D721Med (cell line): ENCODE measurements around the gene HDAC7.

Experiments
- DNase-seq: peaks from one replicate; pipeline ENCODE4 v3.0.0; 2011; ENCODE audit warnings: low spot score; ENCODE audit not compliant: insufficient read length
- FAIRE-seq: peaks from 2 replicates; lab custom pipeline; 2011; peaks lifted over from hg19 to GRCh38; lab: Jason Lieb, UNC
- TF ChIP-seq, protein P1 (sequence below): IDR thresholded peaks from 2 replicates; pipeline ENCODE4 v1.5.1; 2012; ENCODE audit warnings: mild to moderate bottlenecking, control low read depth; ENCODE audit not compliant: insufficient read depth; ENCODE audit errors: missing control alignments

HDAC7 gene

DNA sequence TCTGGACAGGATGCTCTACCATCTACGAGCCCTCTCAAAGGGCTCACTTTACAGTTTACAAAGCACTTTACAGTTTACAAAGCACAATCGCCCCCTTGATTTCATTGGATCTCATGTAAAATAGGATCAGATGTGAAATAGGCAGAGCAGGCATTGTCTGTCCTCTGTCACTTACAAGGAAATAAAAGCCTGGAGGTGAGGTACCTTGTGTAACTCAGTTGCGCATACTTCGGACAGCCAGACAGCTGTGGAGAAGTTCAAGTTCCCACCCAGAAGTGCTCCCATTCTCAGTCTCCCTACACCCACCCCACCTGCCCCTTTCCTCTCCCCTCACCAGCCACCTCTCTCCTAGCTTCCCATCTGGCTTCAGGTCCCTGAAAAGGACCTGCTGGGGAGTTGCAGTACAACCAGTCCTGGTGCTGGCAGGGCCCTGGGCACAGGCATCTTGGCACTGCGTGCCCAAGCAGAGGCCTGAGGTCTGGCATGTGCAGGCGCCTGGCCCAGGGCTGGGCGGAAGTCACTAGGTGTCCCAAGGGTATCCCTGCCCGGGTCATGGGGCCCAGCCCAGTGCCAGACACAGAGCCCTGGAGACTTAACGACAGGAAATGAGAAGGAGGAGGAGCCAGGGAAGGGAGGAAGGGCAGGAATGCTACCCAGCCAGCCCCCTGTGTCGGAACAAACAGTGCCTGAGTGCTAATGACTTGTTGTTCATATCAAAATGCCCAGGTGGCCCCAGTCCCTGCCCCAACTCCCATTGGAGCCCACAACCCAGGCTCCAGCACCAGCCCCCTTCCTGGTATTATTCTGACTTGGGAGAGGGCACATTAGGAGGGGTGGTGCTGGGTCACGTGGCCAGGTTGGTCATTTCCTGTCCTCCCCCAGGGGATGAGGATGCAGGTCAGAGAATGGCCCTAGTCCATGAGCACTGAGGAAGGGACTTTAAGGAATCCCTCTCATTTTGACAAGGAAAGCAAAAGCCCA lies 66.4 kb downstream of the HDAC7 start:
- DNase-seq (no peak), FAIRE-seq (no peak)
- TF ChIP-seq, protein P1, sequence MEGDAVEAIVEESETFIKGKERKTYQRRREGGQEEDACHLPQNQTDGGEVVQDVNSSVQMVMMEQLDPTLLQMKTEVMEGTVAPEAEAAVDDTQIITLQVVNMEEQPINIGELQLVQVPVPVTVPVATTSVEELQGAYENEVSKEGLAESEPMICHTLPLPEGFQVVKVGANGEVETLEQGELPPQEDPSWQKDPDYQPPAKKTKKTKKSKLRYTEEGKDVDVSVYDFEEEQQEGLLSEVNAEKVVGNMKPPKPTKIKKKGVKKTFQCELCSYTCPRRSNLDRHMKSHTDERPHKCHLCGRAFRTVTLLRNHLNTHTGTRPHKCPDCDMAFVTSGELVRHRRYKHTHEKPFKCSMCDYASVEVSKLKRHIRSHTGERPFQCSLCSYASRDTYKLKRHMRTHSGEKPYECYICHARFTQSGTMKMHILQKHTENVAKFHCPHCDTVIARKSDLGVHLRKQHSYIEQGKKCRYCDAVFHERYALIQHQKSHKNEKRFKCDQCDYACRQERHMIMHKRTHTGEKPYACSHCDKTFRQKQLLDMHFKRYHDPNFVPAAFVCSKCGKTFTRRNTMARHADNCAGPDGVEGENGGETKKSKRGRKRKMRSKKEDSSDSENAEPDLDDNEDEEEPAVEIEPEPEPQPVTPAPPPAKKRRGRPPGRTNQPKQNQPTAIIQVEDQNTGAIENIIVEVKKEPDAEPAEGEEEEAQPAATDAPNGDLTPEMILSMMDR, result no peak

DNA sequence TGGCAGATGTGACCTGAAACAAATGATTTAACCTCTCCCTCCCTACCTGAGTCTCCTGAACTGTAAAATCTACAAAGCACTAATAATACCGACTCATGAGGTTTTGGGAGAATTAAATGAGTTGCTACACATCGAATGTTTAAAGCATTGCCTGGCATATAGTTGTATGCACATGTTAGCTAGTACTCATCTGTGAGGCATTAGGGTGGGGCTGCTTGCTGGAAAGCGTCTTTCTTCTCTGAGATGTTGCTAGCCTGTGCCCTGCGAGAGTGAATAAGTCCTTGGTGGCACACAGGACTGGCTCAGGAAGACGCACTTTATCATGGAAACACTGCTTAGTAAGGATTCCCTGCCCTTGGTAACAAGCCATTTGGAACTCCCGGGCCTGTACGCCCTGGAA lies 67.2 kb downstream of the HDAC7 start:
- TF ChIP-seq, protein P1, result no peak
- FAIRE-seq (no peak), DNase-seq (no peak)

DNA sequence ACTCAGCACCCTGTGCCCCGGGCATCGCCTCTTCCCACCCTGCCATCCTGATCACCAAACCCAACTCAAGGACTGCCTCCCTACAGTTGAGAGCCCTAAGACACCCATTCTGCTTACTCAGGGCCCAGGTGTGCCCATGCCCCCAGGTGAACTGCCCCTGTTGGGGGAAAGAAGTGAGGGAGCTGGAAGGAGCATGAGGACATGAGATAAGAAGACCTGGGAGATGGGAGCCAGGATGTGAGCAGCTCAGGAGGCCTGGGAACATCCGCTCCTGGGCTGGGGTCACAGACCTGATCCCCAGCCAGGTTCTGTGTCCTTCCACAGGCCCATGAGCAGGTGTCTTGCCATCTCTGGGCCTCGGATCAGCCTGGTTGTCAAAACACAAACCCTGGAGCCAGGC lies 67.6 kb downstream of the HDAC7 start:
- DNase-seq (no peak), FAIRE-seq (no peak)
- TF ChIP-seq, protein P1, result no peak

DNA sequence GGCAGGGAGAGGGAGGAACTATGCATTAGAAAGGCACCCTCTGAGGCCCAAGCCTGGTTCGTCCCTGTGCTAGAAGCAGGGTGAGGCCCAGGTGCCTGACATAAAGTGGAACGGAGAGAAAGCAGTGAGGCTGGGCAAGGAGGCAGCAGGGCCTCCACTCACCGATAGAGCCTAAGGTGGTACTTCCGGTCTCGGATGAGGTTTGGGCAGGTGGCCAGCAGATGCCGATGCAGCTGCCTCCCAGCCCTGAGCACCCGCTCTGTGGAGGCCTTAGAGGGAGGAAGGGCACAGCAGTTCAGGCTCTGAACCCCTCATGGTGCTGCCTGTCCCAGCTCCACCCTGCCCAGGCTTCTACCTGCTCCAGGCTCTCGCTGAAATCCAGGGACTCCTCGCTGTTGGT lies 68.1 kb downstream of the HDAC7 start:
- DNase-seq, result no peak
- no peak for FAIRE-seq
- TF ChIP-seq, protein P1, result no peak

DNA sequence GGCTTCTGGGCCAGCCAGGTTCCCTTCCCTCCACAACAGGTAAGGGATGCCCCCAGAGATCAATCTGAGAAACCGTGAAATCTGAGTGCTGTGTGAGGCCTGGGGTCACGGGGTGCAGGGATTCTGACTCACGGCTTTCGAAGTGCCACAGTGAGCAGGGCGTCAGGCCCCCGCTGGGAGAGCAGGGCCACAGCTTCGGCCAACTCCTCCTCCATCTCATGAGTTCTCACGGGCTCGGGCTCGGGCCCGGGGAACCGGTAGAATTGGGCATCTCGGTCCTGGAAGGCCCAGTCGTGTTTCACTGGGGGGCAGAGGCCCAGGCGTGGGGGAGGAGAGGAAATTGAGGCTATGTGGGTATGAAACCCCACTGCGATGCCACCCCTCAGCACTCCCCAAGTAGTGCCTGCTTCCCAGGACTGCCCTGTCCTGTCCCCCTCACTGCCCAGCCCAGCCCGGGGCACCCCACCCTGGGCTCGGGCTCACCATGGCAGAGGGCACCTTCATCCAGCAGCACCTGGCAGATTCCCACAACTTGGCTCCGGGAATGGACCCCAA lies 68.7 kb downstream of the HDAC7 start:
- DNase-seq (no peak), FAIRE-seq (no peak)
- TF ChIP-seq, protein P1, result no peak

DNA sequence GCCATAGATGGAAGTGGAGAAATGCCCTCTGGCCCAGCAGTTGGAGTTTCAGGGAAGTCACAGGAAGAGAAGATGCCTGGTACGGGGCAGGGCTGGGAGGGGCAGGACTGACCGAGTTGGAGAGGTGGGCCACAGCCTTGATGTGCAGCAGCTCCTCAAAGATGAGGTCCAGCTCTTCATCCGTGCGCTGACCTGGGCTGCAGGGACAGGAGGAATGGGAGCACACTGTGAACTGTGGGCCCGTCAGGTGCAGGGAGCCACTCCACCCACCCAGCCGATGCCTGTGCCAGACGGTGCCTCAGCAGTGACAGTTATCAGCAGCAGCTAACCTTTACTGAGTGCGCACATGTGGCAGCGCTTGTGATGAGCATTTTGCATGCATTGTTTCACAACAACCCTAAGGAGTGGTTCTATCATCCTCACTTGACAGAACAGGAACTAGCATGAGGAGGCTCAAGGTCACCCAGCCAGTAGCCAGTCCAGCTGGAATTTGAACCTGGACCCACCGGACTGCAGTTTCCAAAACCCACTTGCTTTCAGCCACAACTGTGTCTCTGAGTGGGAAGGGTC lies 69.4 kb downstream of the HDAC7 start:
- DNase-seq (no peak), FAIRE-seq (no peak)
- TF ChIP-seq, protein P1, result no peak
